HAP-1 (cell line): ENCODE results near the gene MAMDC4.
"Not testable (repeated sequence)": the region's sequence is repeated elsewhere in the genome, so short reads cannot be mapped to it uniquely, and the experiment has no call there.

Experiments
- DNase-seq, 2 experiments: peaks; one replicate each; pipeline ENCODE4 v3.0.0-alpha.2; 2016 to 2020; ENCODE audit warnings: low spot score in 2 of 2
- H3K27me3 ChIP-seq: fragments of 250-450 bp; sonication (Bioruptor Pico); 2 replicates; pipeline ENCODE4 v1.5.1; 2020; ENCODE audit warnings: low read depth, mild to moderate bottlenecking, moderate library complexity
- H3K36me3 ChIP-seq: fragments of 250-450 bp; sonication (Bioruptor Pico); replicated peaks from 2 replicates; pipeline ENCODE4 v1.5.1; 2020; ENCODE audit warnings: mild to moderate bottlenecking
- H3K4me1 ChIP-seq: fragments of 250-450 bp; sonication (Bioruptor Pico); 2 replicates; pipeline ENCODE4 v1.5.1; 2020; ENCODE audit warnings: mild to moderate bottlenecking
- H3K4me3 ChIP-seq: fragments of 250-450 bp; sonication (Bioruptor Pico); 2 replicates; pipeline ENCODE4 v1.5.1; 2020; ENCODE audit warnings: mild to moderate bottlenecking, moderate library complexity
- H3K9me3 ChIP-seq: fragments of 250-450 bp; sonication (Bioruptor Pico); 2 replicates; pipeline ENCODE4 v1.5.1; 2020; ENCODE audit warnings: mild to moderate bottlenecking, moderate library complexity
- in situ Hi-C: fragments of 300-500 bp; cut with MboI; formaldehyde crosslinking; loops from 3 replicates; pipeline ENCODE4 v1.14.3; 2020; ENCODE audit warnings: low sequenced_read_pairs, inconsistent platforms, mixed read lengths

The MAMDC4 gene

GRCh38 chr9:136863623-136864273, 11.6 kb downstream of the MAMDC4 start:
- DNase-seq: no peak
- no peaks in the 10 kb centered on the region for H3K27me3 ChIP-seq
- H3K4me1 ChIP-seq: peaks cover 6% of the 10 kb centered on the region
- H3K36me3 ChIP-seq: peaks cover 45% of the 10 kb centered on the region
- in situ Hi-C loops: no loop called here
- peaks cover 5% of the 10 kb centered on the region for H3K9me3 ChIP-seq
- H3K4me3 ChIP-seq: no peak overlapping the region

- no peak for DNase-seq
- peaks cover 6% of the 10 kb centered on the region for H3K4me1 ChIP-seq
- peak overlapping the region; percentile 71 for H3K4me3 ChIP-seq
- H3K27me3 ChIP-seq: no peaks in the 10 kb centered on the region
- H3K36me3 ChIP-seq: peaks cover 45% of the 10 kb centered on the region
- peaks cover 7% of the 10 kb centered on the region for H3K9me3 ChIP-seq
- in situ Hi-C loops: no loop called here
Observed at GRCh38 chr9:136865041-136865767, 13.1 kb downstream of the MAMDC4 start.

- Histone ChIP-seq H3K4me1 (peaks cover 6% of the 10 kb centered on the region), H3K4me3 (peak overlapping the region; percentile 71), H3K36me3 (peaks cover 42% of the 10 kb centered on the region), H3K9me3 (peaks cover 7% of the 10 kb centered on the region), H3K27me3 (no peaks in the 10 kb centered on the region)
- in situ Hi-C loops: no loop called here
- peak in 1 of 2 experiments; percentile 46 for DNase-seq
Observed at GRCh38 chr9:136865768-136866103, 13.6 kb downstream of the MAMDC4 start.

DNA sequence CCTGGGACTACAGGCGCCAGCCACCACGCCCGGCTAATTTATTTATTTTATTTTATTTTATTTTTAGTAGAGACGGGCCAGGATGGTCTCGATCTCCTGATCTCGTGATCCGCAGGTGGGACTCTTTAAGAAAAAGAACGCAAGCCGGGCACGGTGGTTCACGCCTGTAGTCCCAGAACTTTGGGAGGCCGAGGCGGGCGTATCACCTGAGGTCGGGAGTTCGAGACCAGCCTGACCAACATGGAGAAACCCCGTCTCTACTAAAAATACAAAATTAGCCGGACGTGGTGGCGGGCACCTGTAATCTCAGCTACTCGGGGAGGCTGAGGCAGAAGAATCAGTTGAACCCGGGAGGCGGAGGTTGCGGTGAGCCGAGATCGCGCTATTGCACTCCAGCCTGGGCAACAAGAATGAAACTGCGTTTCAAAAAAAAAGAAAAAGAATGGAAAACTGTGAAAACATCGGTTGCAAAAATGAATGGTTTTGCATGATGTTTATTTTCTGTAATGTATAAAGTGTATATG, 14.8 kb downstream of the MAMDC4 start:
- peaks cover 30% of the 10 kb centered on the region for H3K36me3 ChIP-seq
- peak overlapping the region; percentile 25 for H3K4me3 ChIP-seq
- DNase-seq, H3K27me3 ChIP-seq, H3K4me1 ChIP-seq, in situ Hi-C loops: not testable (repeated sequence)
- H3K9me3 ChIP-seq: peaks cover 11% of the 10 kb centered on the region

GRCh38 chr9:136867480-136867879, 15.3 kb downstream of the MAMDC4 start:
- peaks cover 24% of the 10 kb centered on the region for H3K36me3 ChIP-seq
- peaks cover 13% of the 10 kb centered on the region for H3K9me3 ChIP-seq
- in situ Hi-C loops: no loop called here
- H3K4me3 ChIP-seq: no peak overlapping the region
- peaks cover 6% of the 10 kb centered on the region for H3K4me1 ChIP-seq
- H3K27me3 ChIP-seq: no peaks in the 10 kb centered on the region
- DNase-seq: no peak

DNA sequence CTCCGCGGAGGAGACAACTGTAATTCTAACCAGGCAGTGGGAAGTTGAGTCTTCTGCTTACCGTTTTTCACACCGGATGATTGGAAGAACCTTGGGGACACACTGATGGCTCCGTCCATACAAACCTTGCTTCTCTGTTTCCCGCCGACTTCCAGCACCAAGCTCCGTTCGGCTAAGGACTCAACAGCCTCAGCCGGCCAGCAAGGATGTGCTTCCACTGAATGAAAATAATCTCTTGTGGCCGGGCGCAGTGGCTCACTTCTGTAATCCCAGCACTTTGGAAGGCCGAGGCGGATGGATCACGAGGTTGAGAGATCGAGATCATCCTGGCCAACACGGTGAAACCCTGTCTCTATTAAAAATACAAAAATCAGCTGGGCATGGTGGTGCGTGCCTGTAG, 15.8 kb downstream of the MAMDC4 start:
- in situ Hi-C loops: no loop called here
- H3K27me3 ChIP-seq: no peaks in the 10 kb centered on the region

DNA sequence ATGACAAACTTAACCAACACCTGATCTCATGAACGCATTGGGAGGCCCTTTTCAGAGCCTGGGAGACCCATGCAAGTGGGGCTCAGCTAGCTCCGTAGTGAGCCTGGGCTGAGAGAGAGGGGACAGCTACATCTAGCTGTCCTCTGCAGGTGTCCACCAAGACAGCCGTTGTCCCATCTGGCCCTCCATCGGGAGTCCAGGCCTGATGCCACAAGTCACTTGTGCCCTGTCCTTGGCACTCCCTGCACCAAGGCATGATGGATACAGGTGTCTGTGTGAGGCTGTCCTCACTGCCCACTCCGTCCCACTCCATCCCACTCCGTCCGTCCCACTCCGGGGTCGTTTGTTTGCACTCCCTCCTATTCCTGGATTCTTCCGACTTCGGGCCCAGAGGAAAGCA, 16.5 kb downstream of the MAMDC4 start:
- Histone ChIP-seq H3K4me3 (no peak overlapping the region), H3K36me3 (peaks cover 13% of the 10 kb centered on the region), H3K4me1 (peaks cover 6% of the 10 kb centered on the region), H3K27me3 (no peaks in the 10 kb centered on the region), H3K9me3 (peaks cover 23% of the 10 kb centered on the region)
- in situ Hi-C loops: no loop called here
- DNase-seq: no peak

More for the DNA sequence above, 15.8 kb downstream of the MAMDC4 start:
- Histone ChIP-seq H3K4me1 (peaks cover 6% of the 10 kb centered on the region), H3K4me3 (no peak overlapping the region), H3K9me3 (peaks cover 16% of the 10 kb centered on the region), H3K36me3 (peaks cover 20% of the 10 kb centered on the region)
- no peak for DNase-seq

DNA sequence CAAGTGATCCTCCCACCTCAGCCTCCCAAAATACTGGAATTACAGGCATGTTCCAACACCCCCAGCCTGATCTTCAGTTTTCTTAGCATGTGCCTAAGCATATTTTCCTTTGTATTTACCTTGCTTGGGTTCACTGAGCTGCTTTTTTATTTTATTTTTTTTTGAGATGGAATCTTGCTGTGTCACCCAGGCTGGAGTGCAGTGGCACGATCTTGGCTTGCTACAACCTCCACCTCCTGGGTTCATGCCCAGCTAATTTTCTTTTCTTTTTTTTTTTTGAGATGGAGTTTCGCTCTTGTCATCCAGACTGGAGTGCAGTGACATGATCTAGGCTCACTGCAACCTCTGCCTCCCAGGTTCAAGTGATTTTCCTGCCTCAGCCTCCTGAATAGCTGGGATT, 17.5 kb downstream of the MAMDC4 start:
- H3K36me3 ChIP-seq, in situ Hi-C loops, H3K4me3 ChIP-seq, H3K4me1 ChIP-seq, H3K27me3 ChIP-seq, DNase-seq: not testable (repeated sequence)
- H3K9me3 ChIP-seq: peaks cover 27% of the 10 kb centered on the region

GRCh38 chr9:136875155-136875554, 23.0 kb downstream of the MAMDC4 start:
- Histone ChIP-seq H3K9me3 (peaks cover 19% of the 10 kb centered on the region), H3K27me3 (no peaks in the 10 kb centered on the region), H3K4me1 (no peaks in the 10 kb centered on the region), H3K4me3 (no peak overlapping the region), H3K36me3 (no peaks in the 10 kb centered on the region)
- no peak for DNase-seq
- in situ Hi-C loops: no loop called here

DNA sequence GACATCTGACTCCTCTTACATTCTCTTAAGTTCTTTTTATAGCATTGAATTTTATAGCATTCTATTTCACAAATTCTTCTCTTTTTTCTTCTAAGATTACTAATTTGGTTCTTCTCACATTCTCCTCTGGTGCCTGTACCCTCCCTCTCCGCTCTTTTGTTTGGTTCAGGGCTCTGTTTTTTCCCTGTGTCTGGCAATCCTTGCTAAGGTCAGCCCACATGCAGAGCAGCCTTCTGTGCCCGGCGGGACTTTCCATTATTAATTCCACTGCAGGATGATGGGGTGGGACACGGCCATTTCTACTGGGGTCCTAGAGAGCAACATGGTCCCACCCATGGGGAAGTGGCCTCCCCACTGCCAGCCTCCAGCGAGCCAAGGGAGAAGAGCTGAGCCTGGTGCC, 24.3 kb downstream of the MAMDC4 start:
- H3K9me3 ChIP-seq: peaks cover 16% of the 10 kb centered on the region
- no peak for DNase-seq
- in situ Hi-C loops: no loop called here
- no peaks in the 10 kb centered on the region for H3K4me1 ChIP-seq
- H3K36me3 ChIP-seq: no peaks in the 10 kb centered on the region
- H3K27me3 ChIP-seq: no peaks in the 10 kb centered on the region
- no peak overlapping the region for H3K4me3 ChIP-seq

GRCh38 chr9:136880651-136881050, 28.5 kb downstream of the MAMDC4 start:
- Histone ChIP-seq H3K27me3 (no peaks in the 10 kb centered on the region), H3K9me3 (no peaks in the 10 kb centered on the region), H3K4me3 (no peak overlapping the region), H3K36me3 (no peaks in the 10 kb centered on the region; the same call in 1 of the 2 replicates), H3K4me1 (no peaks in the 10 kb centered on the region)
- no peak for DNase-seq
- in situ Hi-C loops: no loop called here

DNA sequence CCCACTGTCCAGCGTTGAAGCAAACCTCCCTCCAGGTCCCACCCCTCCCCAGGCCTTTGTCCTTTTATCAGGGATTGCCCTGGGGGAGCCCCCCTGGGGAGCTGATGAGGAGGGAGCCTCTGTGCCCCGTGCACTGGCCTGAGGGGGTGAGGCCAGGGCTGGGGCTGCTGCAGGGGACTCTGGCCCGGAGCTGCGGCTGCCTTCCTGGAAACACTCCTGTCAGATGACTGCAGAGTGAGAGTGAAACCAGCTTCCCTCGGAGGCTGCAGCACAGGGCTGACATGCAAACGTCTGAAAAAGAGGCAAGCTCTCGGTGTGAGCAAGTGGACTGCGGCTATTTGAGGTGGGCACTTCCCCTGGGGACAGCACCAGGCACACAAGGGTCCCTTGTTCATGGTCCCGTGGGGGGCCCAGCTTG, 29.6 kb downstream of the MAMDC4 start:
- Histone ChIP-seq H3K36me3 (no peaks in the 10 kb centered on the region; the same call in none of the 2 replicates), H3K4me1 (no peaks in the 10 kb centered on the region), H3K4me3 (no peak overlapping the region), H3K27me3 (no peaks in the 10 kb centered on the region), H3K9me3 (no peaks in the 10 kb centered on the region)
- DNase-seq: no peak
- in situ Hi-C loops: no loop called here

DNA sequence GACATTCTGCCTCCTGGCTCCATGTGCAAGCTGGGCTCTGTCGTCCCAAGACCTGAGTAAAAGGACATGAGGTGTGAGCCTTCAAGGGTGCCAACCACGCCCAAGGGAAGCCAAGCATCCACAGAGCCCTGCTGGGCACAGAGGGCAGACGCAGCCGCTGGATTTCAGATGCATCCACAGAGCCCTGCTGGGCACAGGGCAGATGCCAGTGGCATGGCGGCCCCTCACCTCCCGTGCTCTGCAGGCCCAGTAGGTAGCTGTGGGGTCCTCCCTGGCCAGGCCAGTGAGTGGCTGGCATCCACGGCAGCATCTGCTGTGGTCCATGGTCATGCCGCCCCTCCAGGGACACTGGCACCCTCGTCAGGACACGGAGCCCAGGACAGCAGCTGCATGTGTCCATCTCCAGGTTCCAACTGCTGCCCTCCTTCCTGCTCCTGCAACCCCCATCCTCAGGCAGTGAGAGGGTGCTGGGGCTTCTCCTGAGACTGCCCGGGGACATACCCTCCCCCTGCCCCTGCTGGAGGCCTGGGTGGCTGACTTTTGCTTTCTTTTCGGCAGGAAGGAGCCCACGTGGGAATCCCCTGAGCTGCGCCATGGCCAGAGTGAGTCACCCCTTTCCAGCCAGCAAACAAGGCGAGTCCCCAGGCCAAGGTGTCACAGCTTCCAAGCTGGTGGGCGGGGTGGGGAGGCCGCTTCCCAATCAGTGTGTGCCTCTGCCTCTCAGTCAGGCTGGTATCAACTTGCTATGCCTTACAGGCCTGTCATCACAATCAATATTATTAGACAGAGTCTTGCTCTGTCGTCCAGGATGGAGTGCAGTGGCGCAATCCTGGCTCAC, 30.2 kb downstream of the MAMDC4 start:
- Histone ChIP-seq H3K4me1 (no peaks in the 10 kb centered on the region), H3K27me3 (no peaks in the 10 kb centered on the region), H3K9me3 (no peaks in the 10 kb centered on the region), H3K4me3 (no peak overlapping the region), H3K36me3 (no peaks in the 10 kb centered on the region; the same call in none of the 2 replicates)
- in situ Hi-C loops: no loop called here
- no peak for DNase-seq

GRCh38 chr9:136882947-136883283, 30.8 kb downstream of the MAMDC4 start:
- H3K4me1 ChIP-seq, H3K27me3 ChIP-seq, in situ Hi-C loops, H3K9me3 ChIP-seq, H3K4me3 ChIP-seq, H3K36me3 ChIP-seq, DNase-seq: not testable (repeated sequence)
